D721Med (cell line): ENCODE measurements around the gene NEDD9.
A peak's percentile ranks its signal among the peaks of the same experiment; 100 is the strongest.

Experiments
- DNase-seq: peaks from one replicate; pipeline ENCODE4 v3.0.0; 2011; ENCODE audit warnings: low spot score; ENCODE audit not compliant: insufficient read length
- FAIRE-seq: peaks from 2 replicates; lab custom pipeline; 2011; peaks lifted over from hg19 to GRCh38; lab: Jason Lieb, UNC
- CTCF ChIP-seq: IDR thresholded peaks from 2 replicates; pipeline ENCODE4 v1.5.1; 2012; ENCODE audit warnings: mild to moderate bottlenecking, control low read depth; ENCODE audit not compliant: insufficient read depth; ENCODE audit errors: missing control alignments

Gene NEDD9

GRCh38 chr6:11151488-11151887 lies 81.0 kb downstream of the NEDD9 start:
- DNase-seq = no peak
- no peak for TF ChIP-seq CTCF
- FAIRE-seq = no peak

- DNase-seq (no peak), FAIRE-seq (no peak)
- no peak for TF ChIP-seq CTCF
These were observed 82.9 kb downstream of the NEDD9 start for GRCh38 chr6:11149551-11149950.

GRCh38 chr6:11146117-11146826 lies 86.2 kb downstream of the NEDD9 start:
- no peak for DNase-seq
- FAIRE-seq = no peak
- no peak for TF ChIP-seq CTCF

- FAIRE-seq (peak; percentile 38), DNase-seq (peak; percentile 57)
- peak; percentile 98 for TF ChIP-seq CTCF
These were observed 88.0 kb downstream of the NEDD9 start for GRCh38 chr6:11144393-11144851.

GRCh38 chr6:11143394-11144371 lies 88.8 kb downstream of the NEDD9 start:
- FAIRE-seq = no peak
- DNase-seq = no peak
- TF ChIP-seq CTCF = no peak

- FAIRE-seq (no peak), DNase-seq (no peak)
- no peak for TF ChIP-seq CTCF
These were observed 90.0 kb downstream of the NEDD9 start for GRCh38 chr6:11142296-11143027.
